Mucosa of gallbladder (tissue), 1 donor: ENCODE measurements around the gene VIPR2. TPM values are rescaled to one million over a fixed set of nuclear protein-coding genes. Genes with fewer than 3 reads are reported as not detected.
A peak's percentile ranks its signal among the peaks of the same experiment; 100 is the strongest.
"Not testable (repeated sequence)": the region's sequence is repeated elsewhere in the genome, so short reads cannot be mapped to it uniquely, and the experiment has no call there.

Source experiments
- DNase-seq: peaks from one replicate; pipeline ENCODE4 v3.0.0-alpha.2; 2020; ENCODE audit warnings: low spot score
- total RNA-seq: library from RNA; stranded (reverse); gene quantifications from one replicate; pipeline ENCODE4 v1.2.1, GENCODE V29; 2021
- donor health status: DM: no; HTN: no; CAD: no.

The VIPR2 gene
- total RNA-seq, 1 donor from 2014 or later = 7.3 TPM

DNA sequence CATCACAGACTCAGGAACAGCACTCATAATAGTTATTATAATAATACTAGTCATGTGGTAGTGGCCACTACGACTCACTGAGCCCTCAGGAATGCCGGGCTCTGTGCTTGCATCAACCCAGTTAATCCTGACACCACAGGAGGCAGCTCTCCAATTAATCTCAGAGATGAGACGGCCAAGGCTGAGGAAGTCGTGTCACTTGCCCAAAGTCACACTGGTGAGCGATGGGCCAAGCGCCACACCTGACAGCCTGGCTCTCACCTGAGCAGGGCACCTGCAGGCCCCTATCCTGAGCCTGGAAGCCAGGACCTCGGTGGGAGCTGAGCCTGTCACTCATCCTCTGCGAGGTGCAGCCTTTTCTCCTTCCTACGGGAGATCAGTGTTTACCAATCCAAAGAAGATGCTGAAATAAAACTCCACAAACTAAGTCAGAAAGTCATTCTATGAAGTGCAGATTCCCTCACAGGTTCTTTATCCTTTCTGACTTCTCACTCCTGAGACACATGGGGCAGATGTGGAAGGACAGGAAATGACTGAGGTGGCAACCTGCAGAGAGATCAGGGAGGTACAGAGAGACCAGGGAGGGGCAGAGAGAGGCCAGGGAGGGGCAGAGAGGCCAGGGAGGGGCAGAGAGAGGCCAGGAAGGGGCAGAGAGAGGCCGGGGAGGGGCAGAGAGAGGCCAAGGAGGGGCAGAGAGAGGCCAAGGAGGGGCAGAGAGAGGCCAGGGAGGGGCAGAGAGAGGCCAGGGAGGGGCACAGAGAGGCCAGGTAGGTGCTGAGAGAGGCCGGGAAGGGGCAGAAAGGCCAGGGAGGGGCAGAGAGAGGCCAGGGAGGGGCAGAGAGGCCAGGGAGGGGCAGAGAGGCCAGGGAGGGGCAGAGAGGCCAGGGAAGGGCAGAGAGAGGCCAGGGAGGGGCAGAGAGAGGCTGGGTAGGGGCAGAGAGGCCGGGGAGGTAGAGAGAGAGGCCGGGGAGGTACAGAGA, 38.5 kb downstream of the VIPR2 start:
- DNase-seq = no peak

DNA sequence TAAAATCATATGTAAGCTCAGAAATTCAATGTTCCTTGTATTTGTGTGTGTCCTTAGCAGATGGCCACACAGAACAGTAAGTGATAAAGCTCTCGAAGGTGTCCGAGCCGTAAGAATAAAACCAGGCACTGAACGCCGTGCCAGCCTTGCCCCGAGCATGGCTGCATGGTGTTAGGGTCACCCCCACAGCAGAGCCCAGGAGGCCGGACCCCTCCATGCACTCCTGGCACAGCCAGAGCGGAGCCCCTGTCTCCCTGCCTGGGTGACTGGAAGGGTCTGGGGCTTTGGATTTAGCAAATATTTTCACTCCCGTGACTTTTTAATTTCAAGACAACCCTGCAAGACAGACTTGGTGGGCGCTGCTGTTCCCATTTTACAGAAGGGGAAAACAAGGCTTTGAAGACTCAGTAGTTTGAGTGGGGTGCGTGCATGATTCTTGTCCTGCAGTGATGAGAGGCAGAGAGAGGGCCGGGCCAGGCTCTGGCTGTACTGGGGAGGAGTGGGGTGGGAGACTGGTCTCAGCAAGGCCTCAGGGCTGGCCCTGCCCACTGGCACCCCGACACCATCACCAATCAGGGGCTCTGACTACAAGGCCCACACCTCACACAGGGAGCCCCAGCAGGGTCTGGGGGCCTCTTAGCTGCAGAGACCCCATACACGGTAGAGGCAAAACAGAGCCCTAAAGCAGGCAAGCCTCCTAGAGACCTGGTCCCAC, 39.4 kb downstream of the VIPR2 start:
- DNase-seq = no peak

DNA sequence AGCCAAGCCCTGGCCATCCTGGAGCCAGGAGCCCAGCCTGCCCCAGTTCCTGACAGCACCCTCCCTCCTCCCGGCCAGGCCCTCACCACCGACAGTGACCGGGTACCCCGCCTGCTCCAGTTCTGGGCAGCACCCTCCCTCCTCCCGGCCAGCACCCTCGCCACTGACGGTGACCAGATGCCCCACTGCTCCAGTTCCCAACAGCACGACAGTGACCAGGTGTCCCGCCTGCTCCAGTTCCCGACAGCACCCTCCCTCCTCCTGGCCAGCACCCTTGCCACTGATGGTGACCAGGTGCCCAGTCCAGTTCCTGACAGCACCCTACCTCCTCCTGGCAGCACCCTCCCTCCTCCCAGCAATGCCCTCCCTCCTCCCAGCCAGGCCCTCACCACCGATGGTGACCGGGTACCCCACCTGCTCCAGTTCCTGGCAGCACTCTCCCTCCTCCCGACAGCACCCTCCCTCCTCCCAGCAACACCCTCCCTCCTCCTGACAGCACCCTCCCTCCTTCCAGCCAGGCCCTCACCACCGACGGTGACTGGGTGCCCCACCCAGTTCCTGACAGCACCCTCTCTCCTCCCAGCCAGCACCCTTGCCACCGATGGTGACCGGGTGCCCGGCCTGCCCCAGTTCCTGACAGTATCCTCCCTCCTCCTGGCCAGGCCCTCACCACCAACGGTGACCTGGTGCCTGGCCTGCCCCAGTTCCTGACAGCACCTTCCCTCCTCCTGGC, 40.3 kb downstream of the VIPR2 start:
- DNase-seq = no peak

DNA sequence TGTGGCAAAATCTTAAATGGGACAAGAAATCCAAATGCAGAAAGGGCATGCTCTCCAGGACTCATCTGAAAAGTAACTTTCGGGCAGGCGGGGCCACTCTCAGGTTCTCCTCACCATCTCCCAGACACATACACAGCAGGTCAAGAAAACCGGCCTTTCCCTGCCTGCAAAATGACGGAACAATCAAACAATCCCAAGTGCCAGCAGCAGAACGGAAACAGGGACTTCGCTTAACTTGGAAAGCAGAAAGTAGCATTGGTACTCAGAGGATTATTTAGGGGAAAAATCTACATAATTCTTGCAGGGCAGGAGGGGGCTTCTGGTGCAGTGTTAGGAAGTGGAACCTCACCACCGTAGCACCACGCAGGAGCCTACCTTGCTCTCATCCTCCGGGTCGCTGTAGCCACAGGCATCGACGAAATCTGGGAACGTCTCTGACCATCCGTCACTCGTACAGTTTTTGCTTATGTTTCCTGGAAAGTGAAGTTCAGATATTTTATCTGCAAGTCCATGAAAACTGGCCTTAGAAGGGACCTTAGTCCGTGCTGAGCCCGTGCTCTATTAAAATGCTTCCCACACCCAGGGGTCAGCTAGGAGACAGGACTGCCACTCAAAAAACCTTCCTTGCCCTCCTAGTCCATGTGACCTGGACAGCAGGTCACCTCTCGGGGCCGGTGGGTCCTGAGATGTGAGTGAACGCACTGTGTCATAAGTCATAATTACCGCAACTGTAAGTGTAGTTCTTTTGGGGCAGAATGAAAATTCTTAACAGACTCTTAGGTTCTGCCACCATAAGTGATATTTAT, 41.1 kb downstream of the VIPR2 start:
- DNase-seq = no peak

DNA sequence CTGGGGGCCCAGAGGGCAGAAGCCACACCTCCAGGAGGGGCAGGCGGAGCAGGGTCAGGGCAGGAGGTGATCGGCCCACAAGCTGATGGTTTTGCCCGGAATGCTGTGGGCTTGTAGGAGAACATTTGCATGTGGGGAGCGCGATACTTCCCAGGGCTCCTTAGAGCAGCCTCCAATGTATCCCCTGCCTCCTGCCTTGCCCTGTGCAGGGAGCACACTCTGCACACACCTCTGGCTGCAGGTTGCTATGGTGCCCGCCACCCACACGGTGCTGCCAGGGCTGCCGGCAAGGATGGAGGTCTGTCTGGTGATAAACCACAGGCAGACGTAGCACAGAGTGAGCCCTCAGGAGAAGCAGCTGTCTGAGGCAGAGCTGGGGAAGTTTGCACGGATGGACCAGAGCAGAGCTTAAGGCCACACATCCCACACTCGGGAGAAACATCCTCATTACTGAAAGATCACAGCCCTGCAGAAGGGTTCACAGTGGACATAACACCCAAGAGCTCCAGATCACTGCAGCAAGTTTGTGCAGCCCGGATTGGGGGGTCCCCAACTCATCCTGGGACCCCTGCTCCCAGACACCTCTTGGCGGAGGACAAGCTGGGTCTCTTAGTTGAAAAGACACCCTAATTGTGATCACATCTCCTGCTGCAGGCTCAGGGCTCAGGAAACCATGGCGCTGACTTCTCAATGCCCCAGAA, 41.8 kb downstream of the VIPR2 start:
- no peak for DNase-seq

DNA sequence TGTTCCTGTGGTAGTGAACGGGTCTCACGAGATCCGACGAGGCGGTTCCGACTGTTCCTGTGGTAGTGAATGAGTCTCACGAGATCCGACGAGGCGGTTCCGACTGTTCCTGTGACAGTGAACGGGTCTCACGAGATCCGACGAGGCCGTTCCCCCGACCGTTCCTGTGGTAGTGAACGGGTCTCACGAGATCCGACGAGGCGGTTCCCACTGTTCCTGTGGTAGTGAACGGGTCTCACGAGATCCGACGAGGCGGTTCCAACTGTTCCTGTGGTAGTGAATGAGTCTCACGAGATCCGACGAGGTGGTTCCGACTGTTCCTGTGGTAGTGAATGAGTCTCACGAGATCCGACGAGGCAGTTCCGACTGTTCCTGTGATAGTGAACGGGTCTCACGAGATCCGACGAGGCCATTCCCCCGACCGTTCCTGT, 43.0 kb downstream of the VIPR2 start:
- not testable (repeated sequence) for DNase-seq

DNA sequence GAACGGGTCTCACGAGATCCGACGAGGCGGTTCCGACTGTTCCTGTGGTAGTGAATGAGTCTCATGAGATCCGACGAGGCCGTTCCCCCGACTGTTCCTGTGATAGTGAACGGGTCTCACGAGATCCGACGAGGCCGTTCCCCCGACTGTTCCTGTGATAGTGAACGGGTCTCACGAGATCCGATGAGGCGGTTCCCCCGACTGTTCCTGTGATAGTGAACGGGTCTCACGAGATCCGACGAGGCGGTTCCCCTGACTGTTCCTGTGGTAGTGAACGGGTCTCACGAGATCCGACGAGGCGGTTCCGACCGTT, 43.6 kb downstream of the VIPR2 start:
- DNase-seq = not testable (repeated sequence)

DNA sequence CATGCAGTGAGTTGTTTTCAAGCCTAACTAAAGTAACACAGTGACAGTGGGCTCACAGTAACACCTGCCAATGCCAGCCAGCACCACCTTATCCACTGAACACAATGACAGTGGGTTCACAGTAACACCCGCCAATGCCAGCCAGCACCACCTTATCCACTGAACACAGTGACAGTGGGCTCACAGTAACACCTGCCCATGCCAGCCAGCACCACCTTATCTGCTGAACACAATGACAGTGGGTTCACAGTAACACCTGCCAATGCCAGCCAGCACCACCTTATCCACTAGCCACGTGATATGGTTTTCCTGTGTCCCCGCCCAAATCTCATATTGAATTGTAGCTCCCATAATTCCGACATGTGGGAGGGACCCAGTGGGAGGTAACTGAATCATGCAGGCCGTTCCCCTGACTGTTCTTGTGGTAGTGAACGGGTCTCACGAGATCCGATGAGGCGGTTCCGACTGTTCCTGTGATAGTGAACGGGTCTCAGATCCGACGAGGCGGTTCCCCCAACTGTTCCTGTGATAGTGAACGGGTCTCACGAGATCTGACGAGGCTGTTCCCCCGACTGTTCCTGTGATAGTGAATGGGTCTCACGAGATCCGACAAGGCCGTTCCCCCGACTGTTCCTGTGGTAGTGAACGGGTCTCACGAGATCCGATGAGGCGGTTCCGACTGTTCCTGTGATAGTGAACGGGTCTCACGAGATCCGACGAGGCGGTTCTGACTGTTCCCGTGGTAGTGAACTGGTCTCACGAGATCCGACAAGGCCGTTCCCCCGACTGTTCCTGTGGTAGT, 44.2 kb downstream of the VIPR2 start:
- DNase-seq = not testable (repeated sequence)

DNA sequence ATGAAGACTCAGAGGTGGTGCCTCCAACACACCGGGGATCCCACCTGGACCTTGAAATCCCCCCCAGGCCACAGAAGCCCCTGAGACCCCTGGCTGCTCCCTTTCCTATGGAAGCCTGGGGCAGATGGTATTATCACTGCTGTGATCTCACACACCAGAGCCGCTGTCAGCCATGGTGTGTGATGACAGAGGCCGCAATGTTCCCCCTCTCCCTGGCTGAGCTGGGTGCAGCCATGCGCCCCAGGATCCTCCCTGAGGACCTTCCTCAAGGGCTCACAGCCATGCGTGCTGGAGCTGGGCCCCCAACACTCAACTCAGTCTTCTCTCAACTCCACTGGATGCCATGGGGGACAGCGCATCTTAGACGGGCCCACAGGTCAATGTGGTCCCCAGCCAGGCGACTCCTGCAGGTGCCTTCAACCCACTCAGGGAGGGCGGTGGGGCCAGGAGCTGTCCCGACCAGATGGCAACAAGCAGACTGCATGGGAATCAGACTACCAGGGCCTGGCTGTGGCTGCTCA, 44.9 kb downstream of the VIPR2 start:
- no peak for DNase-seq

DNA sequence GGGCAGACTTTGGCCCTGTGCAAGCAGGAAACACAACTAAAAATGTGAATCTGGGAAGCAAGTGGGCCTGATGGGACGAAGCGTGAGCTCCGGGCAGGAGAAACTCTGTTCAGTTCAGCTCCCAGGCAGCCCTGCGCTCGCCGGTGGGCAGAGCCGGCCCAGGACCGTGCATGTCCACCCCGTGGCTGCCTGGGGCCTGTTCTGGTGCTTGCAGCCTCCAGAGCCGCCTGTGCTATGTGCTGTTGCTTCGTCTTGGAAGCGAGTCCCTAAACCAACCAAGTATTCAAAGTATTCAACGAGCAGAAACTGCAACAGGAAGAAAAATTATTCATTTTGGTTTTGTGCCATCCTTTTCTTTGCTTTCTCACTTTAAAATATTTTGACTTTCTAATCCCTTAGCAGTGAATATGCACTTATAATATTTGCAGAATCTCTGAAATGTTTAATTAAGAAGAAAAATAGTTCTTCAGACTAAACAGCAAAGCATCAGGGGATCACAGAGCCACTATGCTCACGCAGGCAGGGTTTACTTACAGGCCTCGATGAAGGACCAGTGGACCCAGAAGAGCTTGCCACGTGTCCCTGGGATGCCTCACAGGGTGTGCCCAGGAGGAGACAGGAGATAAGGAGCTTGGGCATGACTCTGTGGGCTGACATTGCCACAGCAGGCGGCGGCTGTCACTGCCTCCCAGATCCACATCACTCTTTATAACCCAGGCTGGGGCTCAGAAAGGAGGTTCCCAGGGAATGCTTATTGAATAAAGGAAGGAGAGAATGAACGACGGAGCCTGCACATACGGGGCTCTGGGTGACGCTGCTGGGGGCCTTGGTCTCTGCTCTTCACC, 45.6 kb downstream of the VIPR2 start:
- peak; percentile 42 for DNase-seq

DNA sequence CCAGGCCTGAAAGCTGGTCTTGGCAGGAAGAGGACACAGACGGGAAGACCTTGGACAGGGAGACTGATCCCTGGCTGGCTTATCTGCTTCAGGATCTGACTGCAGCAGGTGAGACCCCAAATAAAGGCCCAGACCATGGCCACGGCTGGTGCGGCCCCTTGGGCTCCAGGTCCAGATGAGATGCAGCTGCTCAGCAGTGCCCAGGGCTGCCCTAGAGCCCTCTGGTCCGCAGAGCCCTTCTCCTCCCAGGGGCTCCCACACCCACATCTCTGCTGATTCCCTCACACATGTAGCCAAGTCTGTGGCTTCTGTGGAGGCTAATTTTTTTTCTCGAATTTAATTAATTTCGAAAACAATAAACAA, 46.3 kb downstream of the VIPR2 start:
- no peak for DNase-seq

DNA sequence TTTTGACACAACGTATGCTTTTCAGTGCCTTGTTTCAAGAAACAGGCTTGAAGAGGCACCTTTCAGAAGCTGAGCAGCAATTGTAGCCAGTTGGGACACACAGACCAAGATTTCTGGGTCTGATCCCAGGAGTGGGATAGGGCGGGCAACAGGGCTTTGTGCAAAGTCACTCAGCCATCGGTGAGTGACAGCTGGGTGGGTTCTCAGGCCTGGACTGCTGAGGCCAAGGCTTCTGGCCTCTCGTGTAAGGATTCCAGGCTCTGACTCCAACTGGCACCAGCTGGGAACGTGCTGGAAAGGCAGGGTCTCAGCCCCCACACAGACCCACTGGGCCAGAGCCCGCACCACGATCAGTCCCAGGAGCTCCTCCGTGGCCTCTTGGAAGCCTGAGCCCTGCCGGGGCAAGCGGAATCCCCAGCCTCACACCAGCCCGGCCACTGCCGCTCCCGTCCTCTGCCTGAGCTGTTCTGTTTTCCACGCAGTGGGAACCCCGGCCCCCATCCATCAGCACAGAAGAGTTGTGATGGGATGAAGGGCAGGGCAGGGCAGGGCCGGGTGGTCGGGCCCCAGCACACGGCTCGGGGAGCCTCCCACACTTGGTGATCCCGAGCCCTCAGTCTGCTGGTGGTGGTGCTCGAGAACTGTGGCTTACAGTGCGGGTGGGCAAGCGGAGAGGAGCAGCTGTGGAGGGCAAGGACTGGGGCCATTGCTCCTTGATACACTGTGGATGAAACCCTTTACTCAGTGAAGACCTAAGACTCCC, 46.8 kb downstream of the VIPR2 start:
- DNase-seq = no peak

DNA sequence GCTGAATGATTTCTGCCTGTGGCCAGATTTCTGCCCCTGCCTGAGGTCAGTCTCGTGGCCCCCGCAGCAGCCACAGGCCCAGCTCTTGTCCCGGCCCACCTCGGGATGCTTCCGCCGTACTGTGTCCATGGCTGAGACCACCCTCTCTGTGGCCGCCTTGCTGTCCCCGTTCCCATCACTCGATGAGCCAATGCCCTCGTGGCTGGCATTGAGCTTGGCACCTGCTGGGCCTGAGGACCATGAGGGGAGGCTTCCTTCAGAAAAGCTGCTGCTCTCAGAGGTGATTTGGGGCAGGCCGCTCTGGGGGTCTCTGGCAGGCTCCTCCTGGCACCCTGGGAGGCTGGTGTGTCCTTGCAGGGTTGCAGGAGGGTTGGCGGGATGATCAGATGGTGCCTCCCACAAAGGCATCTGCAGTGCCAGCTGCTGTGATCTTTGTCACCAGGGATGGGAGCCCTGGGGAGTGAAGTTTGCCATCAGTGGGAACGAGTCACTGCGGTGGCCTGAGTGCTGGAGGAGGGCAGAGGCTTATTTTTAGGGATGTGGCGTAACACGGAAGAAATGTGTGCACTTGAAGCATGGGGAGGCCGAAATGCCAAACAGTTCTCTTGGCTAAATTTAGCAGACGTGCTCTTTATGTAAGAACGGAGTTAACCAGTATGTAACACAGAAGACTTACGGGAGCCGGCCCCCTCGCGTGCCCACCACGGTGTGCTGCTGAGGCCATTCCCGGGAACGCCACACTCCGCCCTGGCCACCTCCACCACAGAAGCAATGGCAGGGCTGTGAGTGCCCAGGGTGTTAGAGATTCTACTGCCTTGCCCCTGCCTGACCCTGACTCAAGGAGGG, 47.7 kb downstream of the VIPR2 start:
- no peak for DNase-seq

DNA sequence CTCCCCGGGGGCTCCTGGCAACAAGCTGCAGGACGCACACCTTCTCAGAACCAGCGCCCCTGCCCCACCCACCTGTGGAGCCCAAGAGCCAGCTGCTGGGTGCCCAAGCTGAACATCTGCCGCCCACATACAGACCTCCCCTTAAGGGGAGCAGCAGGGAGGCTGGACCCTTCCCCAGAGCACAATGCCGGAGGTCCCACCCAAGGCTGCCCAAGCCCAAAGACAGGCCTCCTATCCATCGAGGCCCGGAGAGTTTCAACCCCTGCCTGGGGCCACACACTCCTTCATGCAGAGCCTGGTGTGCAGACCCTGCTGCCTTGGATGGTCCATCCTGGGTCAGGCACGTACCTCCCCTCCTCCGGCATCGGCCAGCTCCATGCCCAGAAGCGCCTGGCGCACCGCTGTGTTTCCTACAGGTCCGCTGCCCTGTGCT, 48.7 kb downstream of the VIPR2 start:
- no peak for DNase-seq

DNA sequence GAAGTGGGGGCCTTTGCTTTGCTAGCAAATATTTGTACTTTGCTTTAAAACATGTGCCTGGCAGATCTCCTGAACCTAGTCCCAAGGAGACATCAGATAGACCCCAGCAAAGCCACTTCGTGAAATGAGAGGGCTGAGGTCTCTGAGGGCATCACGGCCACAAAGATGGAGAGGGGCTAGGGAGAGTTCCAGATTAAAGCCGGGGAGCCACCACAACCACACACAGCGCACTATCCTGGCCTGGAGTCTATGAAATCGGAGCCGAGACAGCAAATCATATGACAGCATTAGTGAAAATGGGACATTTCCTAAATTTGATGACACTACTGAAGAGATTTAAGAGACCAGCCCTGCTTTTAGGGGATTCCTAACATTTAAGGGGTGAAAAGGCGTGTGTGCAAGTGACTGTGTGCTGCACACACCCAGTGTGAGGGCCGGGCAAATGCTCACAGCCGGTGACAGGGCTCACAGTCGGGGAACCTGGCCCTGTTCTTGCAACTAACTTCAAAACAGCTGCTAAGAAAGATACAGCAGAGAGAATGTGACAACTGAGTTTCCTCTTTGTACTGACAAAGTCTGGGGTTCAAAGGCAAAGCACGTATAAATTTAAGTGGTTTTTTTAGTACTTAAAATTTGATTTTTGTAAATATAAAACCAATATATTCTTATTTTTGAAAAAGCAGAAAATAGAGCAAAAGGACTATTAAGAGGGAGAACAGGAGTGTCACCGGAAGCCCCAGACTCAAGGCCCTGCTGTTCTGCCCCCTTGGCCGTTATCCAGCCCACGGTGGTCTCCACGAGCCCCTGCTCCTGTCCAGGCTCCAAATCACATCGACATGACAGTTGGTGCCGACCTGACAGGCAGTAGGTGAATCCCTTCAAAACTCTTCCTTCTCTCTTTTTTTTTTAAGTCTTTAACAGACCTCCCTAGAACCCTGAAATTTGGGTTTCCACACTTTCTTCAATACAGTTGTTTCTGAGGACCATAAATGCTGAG, 49.5 kb downstream of the VIPR2 start:
- DNase-seq = no peak
